Prostate gland (tissue), 2 donors: Measurements from ENCODE around the gene FAM107B. TPM values are rescaled to one million over a fixed set of nuclear protein-coding genes. Genes with fewer than 3 reads are reported as not detected.

Experiments used
- DNase-seq: peaks from one replicate; pipeline ENCODE4 v3.0.0-alpha.2; 2019; ENCODE audit warnings: low spot score
- H3K27ac ChIP-seq, 2 donors: fragments of 200-600 bp; sonication (generic); 2 replicates each; pipeline ENCODE4 v1.5.1; 2017 to 2019
- H3K27me3 ChIP-seq: fragments of 200-600 bp; sonication (generic); replicated peaks from 2 replicates; pipeline ENCODE4 v1.5.1; 2019; ENCODE audit not compliant: insufficient read depth
- H3K36me3 ChIP-seq, 2 donors: fragments of 200-600 bp; sonication (generic); 1 replicate in 1 of 2; 2 replicates in 1 of 2; pipeline versions ENCODE4 v1.5.1 to v1.8.1; 2017 to 2019
- H3K4me1 ChIP-seq: fragments of 200-600 bp; sonication (generic); replicated peaks from 2 replicates; pipeline ENCODE4 v1.5.1; 2019
- H3K4me3 ChIP-seq, 2 donors: fragments of 200-600 bp; sonication (generic); 2 replicates each; pipeline ENCODE4 v1.5.1; 2017 to 2019
- H3K9me3 ChIP-seq: fragments of 200-600 bp; sonication (generic); 2 replicates; pipeline ENCODE4 v1.5.1; 2017
- POLR2A ChIP-seq: fragments of 450-650 bp; IDR thresholded peaks from one replicate; pipeline ENCODE4 v1.6.1; 2016; ENCODE audit warnings: antibody characterized with exemption, mild to moderate bottlenecking
- POLR2AphosphoS5 ChIP-seq: sonication (generic); formaldehyde crosslinking; IDR thresholded peaks from one replicate; pipeline ENCODE4 v1.6.1; 2017; ENCODE audit warnings: antibody characterized with exemption
- WGBS: methylation state at CpG from one replicate; pipeline ENCODE4 v1.1.5; 2018; 5-methylcytosine and 5-hydroxymethylcytosine counted together
- intact Hi-C: fragments of 100-400 bp; cut with DNase I; formaldehyde crosslinking; loops from one replicate; pipeline ENCODE4 v1.14.2; 2022
- total RNA-seq, 2 donors: library from RNA; depleted of rRNA; stranded (reverse); fragments of >200 nt; gene quantifications; one replicate each; pipeline ENCODE4 v1.1.0, GENCODE V29; 2016
- TF ChIP-seq, protein P1 (sequence below), 4 experiments: fragments of 200-600 bp in 2 of 4; fragments of 450-650 bp in 2 of 4; sonication (generic) in 2 of 4; IDR thresholded peaks; 1 replicate in 3 of 4; 2 replicates in 1 of 4; pipeline ENCODE4 v1.5.1; 2016 to 2019; ENCODE audit warnings: antibody characterized with exemption in 4 of 4, mild to moderate bottlenecking in 2 of 4, moderate library complexity in 2 of 4

FAM107B gene
- total RNA-seq, 2 donors from 2014 or later = 32.9 to 63.9 TPM

DNA sequence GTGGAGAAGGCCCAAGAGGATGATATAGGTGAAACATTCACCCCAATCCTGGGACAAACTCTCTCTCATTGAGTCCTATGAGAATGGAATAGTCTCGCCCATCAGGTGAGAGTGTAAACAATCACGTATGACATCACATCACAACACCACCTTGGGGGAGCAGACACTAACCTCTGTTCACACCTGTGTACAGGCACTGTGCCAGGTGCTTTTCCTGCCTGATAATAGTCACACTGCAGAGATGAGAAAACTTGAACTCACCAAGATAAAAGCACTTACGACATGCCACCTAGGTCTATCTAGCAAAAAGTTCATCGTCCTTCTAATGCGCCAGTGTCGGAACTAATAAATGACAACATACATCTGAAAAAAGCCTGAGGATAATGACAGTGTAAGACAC, 187.8 kb downstream of the FAM107B start:
- no peaks in the 10 kb centered on the region for H3K36me3 ChIP-seq
- H3K4me3 ChIP-seq = no peak overlapping the region
- TF ChIP-seq POLR2A = no peak
- TF ChIP-seq, protein P1, sequence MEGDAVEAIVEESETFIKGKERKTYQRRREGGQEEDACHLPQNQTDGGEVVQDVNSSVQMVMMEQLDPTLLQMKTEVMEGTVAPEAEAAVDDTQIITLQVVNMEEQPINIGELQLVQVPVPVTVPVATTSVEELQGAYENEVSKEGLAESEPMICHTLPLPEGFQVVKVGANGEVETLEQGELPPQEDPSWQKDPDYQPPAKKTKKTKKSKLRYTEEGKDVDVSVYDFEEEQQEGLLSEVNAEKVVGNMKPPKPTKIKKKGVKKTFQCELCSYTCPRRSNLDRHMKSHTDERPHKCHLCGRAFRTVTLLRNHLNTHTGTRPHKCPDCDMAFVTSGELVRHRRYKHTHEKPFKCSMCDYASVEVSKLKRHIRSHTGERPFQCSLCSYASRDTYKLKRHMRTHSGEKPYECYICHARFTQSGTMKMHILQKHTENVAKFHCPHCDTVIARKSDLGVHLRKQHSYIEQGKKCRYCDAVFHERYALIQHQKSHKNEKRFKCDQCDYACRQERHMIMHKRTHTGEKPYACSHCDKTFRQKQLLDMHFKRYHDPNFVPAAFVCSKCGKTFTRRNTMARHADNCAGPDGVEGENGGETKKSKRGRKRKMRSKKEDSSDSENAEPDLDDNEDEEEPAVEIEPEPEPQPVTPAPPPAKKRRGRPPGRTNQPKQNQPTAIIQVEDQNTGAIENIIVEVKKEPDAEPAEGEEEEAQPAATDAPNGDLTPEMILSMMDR (IDR thresholded peaks at IDR 0.05) = no peak
- no peak for TF ChIP-seq POLR2AphosphoS5
- no peak for DNase-seq
- H3K27me3 ChIP-seq = no peaks in the 10 kb centered on the region
- H3K27ac ChIP-seq = no peak overlapping the region
- intact Hi-C loops = no loop called here
- H3K9me3 ChIP-seq = no peaks in the 10 kb centered on the region
- 91% methylated on average over 6 of the region's 6 CpGs for WGBS
- no peaks in the 10 kb centered on the region for H3K4me1 ChIP-seq

DNA sequence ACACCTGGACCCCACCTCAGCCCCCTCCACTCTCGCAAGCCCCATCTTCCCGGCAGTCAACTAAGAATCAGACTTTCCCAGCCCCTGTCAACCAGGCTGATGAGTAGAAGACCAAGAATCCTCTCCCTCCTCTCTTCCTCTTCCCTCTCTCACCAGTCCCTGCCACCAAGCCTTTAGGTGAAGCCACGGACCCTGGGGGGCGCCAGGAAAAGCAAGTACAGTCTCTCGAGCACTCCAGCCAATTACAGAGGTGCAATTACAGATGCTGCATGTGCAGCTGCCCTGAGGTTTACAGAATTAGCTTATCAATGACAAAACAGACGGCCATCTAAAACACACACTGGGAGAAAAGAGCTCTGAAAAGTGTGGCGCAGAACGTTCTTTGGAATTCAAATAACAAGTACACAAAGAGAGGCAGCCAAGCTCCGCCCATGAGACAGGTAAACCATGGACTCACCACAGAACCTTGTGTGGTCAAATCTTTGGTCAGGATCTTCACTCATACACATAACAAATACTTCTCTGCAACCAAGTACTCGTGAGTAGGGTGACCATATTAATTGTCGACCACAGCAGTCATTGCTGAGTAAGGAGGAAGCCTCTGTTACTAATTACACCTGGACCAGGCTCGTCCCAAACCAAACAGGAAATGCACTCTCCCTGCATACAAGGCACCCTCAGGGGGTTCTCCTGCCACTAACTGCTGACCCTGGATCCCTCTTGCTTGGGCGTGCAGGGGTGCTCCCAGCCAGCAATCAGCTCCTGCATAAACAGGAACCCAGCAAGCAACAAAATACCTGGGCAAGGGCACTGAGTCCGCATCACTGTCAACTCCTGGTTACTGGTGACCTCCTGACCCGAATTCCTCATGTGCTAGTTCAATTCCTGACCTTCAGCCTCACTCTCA, 189.2 kb downstream of the FAM107B start:
- Histone ChIP-seq H3K9me3 (no peaks in the 10 kb centered on the region), H3K27ac (no peak overlapping the region), H3K27me3 (no peaks in the 10 kb centered on the region), H3K4me1 (no peaks in the 10 kb centered on the region), H3K36me3 (no peaks in the 10 kb centered on the region), H3K4me3 (no peak overlapping the region)
- TF ChIP-seq POLR2AphosphoS5 (no peak), POLR2A (no peak)
- TF ChIP-seq, protein P1 (IDR thresholded peaks at IDR 0.05) = no peak
- WGBS = 80% methylated on average over 15 of the region's 15 CpGs
- no peak for DNase-seq
- intact Hi-C loops = no loop called here

DNA sequence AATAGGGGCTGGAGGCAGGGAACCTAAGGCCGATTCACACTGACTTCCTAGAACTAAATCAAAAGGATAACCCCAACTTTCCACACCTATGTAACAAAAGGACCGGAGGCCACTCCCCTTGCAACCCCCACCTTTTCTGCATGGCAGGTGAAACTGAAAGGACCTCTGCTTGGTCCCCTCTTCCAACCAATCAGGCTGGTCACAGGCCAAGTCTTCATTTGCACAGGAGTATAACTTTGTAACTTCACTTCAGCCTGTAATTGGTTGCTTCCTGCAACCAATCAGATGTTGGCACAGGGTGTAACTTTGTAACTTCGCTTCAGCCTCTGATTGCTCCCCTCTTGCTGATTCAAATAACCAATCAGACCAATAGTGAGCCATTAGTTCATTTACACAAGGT, 190.0 kb downstream of the FAM107B start:
- Histone ChIP-seq H3K9me3 (no peaks in the 10 kb centered on the region), H3K27ac (no peak overlapping the region), H3K27me3 (no peaks in the 10 kb centered on the region), H3K36me3 (no peaks in the 10 kb centered on the region), H3K4me3 (no peak overlapping the region), H3K4me1 (no peaks in the 10 kb centered on the region)
- TF ChIP-seq, protein P1 (IDR thresholded peaks at IDR 0.05) = no peak
- TF ChIP-seq POLR2A (no peak), POLR2AphosphoS5 (no peak)
- 95% methylated on average over 3 of the region's 3 CpGs for WGBS
- intact Hi-C loops = no loop called here
- no peak for DNase-seq

DNA sequence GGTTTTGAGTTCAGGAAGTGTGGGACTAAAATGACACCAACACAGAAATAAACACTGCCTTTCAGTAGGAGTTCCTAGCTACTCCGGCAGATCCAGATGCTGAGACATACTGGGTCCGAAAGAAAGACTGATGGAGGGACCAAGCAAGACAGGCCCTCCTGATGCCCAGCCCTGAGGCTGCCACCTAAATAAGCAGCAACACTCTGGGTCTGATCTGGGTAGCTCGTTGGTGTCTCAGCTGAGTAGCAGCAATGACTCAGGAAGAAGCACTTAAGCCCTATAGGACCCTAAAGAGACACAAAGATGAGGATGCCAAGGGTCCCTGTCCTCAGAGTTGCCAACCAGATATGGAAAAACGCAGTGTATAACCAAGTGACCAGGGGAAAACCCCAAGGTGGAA, 190.7 kb downstream of the FAM107B start:
- intact Hi-C loops = no loop called here
- no peak for DNase-seq
- no peaks in the 10 kb centered on the region for H3K4me1 ChIP-seq
- 93% methylated on average over 4 of the region's 4 CpGs for WGBS
- no peak for TF ChIP-seq POLR2A
- TF ChIP-seq, protein P1 (IDR thresholded peaks at IDR 0.05) = no peak
- TF ChIP-seq POLR2AphosphoS5 = no peak
- H3K27ac ChIP-seq = no peak overlapping the region
- H3K27me3 ChIP-seq = no peaks in the 10 kb centered on the region
- no peaks in the 10 kb centered on the region for H3K9me3 ChIP-seq
- no peak overlapping the region for H3K4me3 ChIP-seq
- no peaks in the 10 kb centered on the region for H3K36me3 ChIP-seq

DNA sequence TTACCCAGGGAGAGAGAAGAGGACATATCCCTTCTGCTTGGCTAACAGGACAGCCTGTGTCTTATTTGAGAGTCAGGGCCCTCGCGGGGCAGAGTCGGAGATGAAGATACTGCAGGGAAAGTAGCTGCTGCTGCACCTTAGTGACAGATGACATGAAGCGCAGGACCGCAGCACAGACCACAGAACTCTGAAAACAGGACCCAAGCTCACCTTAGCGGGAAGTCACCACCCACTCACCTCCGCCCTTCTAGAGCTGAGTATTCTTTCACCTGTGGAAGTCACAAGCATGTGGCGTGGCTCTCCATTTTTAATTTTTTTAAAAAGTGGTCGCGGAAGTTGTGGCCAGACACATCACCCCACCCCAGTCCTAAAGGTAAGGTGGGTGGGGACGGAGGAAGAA, 191.4 kb downstream of the FAM107B start:
- Histone ChIP-seq H3K36me3 (no peaks in the 10 kb centered on the region), H3K27ac (no peak overlapping the region), H3K27me3 (no peaks in the 10 kb centered on the region), H3K4me1 (no peaks in the 10 kb centered on the region), H3K4me3 (no peak overlapping the region), H3K9me3 (no peaks in the 10 kb centered on the region)
- intact Hi-C loops = no loop called here
- no peak for DNase-seq
- 93% methylated on average over 11 of the region's 11 CpGs for WGBS
- TF ChIP-seq, protein P1 (IDR thresholded peaks at IDR 0.05) = no peak
- no peak for TF ChIP-seq POLR2A
- TF ChIP-seq POLR2AphosphoS5 = no peak
